Brain microvascular endothelial cell (primary cell): ENCODE measurements around the gene ERO1B.

Experiments used
- DNase-seq: peaks from one replicate; pipeline ENCODE4 v3.0.0-alpha.2; 2020
- H3K27ac ChIP-seq: fragments of 250-450 bp; sonication (Bioruptor Pico); 2 replicates; pipeline ENCODE4 v1.5.1; 2020; ENCODE audit warnings: mild to moderate bottlenecking, moderate library complexity
- H3K27me3 ChIP-seq: fragments of 250-450 bp; sonication (Bioruptor Pico); replicated peaks from 2 replicates; pipeline ENCODE4 v1.5.1; 2020; ENCODE audit warnings: mild to moderate bottlenecking
- H3K36me3 ChIP-seq: fragments of 250-450 bp; sonication (Bioruptor Pico); replicated peaks from 2 replicates; pipeline ENCODE4 v1.5.1; 2020; ENCODE audit warnings: mild to moderate bottlenecking
- H3K4me3 ChIP-seq: 2 replicates; pipeline ENCODE4 v1.5.1; 2011; ENCODE audit warnings: low read depth, mild to moderate bottlenecking, control low read depth, low read length, moderate library complexity
- CTCF ChIP-seq: IDR thresholded peaks from 2 replicates; pipeline ENCODE4 v1.5.1; 2011; ENCODE audit warnings: low read depth, mild to moderate bottlenecking, moderate library complexity, low read length, control low read depth, inconsistent platforms; ENCODE audit errors: missing control alignments
- in situ Hi-C: cut with HindIII; loops from 2 replicates; pipeline ENCODE4 v1.10.0; 2017; ENCODE audit warnings: low sequenced_read_pairs, low pct_ligation_motif_present

ERO1B gene

GRCh38 chr1:236240675-236241074, 41.1 kb downstream of the ERO1B start:
- no peak overlapping the region for H3K27ac ChIP-seq
- no peaks in the 10 kb centered on the region for H3K36me3 ChIP-seq
- TF ChIP-seq CTCF, result no peak
- in situ Hi-C loops, result no loop called here
- H3K27me3 ChIP-seq, result no peaks in the 10 kb centered on the region
- H3K4me3 ChIP-seq, result no peak overlapping the region
- no peak for DNase-seq

DNA sequence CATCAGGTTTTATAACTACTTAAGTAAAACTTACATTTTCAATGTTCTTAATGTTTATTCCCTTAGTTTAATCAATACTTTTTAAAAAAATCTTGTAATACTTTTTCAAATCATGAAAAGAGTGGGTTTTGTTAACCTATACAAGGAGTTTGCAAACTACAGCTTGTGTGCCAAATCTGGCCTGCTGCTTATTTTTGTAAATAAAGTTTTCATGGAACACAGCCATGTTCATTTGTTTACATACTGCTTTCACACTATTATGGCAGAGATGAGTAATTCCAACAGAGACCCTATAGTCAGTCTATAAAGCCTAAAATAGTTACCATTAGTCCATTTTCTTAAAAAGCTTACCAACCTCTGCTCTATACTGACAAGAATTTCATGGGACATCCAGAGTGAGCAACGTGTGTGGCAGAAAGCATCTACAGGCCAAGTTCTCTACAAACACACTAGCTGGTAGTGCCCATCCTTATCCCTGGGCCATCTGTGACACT, 42.6 kb downstream of the ERO1B start:
- in situ Hi-C loops, result no loop called here
- H3K36me3 ChIP-seq, result no peaks in the 10 kb centered on the region
- no peaks in the 10 kb centered on the region for H3K27me3 ChIP-seq
- TF ChIP-seq CTCF, result no peak
- no peak overlapping the region for H3K27ac ChIP-seq
- DNase-seq, result no peak
- H3K4me3 ChIP-seq, result no peak overlapping the region

DNA sequence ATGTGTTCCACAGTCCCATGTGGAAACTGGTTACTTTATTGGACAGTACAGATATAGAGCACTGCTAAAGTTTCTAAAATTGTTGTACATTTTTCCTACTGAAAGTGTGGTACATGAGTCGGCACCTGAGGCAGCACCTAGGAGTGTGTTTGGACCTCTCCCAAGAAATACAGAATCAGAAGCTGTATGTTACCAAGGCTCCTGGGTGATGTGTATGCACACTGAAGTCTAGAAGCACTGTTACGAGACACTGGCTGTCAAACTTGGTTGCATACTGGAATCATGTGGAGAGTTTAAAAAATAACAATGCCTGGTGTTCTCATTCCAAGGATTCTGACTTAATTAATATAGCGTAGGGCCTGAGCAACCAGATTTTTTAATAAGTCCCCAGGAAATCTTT, 46.6 kb downstream of the ERO1B start:
- in situ Hi-C loops, result no loop called here
- H3K27ac ChIP-seq, result no peak overlapping the region
- H3K36me3 ChIP-seq, result no peaks in the 10 kb centered on the region
- no peak for DNase-seq
- no peak for TF ChIP-seq CTCF
- no peak overlapping the region for H3K4me3 ChIP-seq
- no peaks in the 10 kb centered on the region for H3K27me3 ChIP-seq

DNA sequence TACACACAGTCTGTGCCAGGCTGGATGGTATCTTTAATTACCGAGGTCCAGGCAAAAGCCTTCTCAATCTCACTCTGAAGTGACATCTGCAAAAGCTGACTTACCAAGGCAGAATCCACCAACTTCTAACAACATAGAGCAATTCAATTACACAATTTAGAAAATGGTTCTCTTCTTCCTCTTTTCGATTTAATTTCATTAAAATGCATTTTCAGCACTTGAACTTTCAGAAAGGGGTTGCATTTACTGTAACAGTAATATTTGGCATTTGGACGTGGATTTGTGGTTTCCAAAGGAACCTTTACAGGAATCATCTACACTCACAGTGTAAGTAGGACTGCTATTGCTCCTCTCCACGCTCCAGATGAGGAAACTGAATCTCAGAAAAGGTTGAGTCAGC, 53.3 kb downstream of the ERO1B start:
- Histone ChIP-seq H3K36me3 (no peaks in the 10 kb centered on the region), H3K27ac (no peak overlapping the region), H3K27me3 (no peaks in the 10 kb centered on the region), H3K4me3 (no peak overlapping the region)
- no peak for TF ChIP-seq CTCF
- DNase-seq, result no peak
- in situ Hi-C loops, result no loop called here

DNA sequence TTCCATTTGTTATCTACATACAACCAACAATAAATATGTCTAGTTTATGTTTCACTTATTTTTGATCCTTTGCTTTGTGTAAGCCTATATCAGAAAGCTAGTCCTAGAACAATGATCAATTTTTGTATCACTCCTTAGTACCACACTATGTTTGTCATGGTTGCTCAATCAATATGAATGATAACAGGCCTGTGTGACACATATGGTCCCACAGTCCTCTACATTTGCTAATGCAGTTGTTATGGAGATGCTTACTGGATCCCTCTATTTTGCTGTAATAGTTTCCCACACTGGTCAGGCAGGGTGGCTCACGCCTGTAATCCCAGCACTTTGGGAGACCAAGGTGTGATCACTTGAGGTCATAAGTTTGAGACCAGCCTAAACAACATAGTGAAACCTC, 59.1 kb downstream of the ERO1B start:
- Histone ChIP-seq H3K27me3 (no peaks in the 10 kb centered on the region), H3K27ac (no peak overlapping the region), H3K36me3 (no peaks in the 10 kb centered on the region), H3K4me3 (no peak overlapping the region)
- no peak for DNase-seq
- TF ChIP-seq CTCF, result no peak
- in situ Hi-C loops, result no loop called here

DNA sequence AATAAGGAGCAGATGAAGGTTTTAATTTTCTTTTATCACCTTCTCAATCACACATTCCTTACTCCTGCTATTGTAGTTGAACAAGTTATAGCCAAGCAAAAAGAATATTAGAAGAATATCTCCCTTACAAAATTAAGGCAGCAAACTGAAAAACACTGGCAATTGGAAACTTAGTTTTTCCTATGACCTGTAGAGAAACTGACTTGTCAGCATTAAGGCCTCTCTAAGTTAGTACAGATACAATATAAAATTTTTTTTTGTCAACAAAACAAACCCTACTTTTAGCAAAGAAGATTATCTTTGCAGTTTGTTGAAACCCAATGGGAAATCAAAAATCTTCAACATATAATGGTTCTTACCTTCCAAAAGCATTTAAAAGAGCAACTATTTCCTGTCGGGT, 61.3 kb downstream of the ERO1B start:
- H3K4me3 ChIP-seq, result no peak overlapping the region
- TF ChIP-seq CTCF, result no peak
- H3K27me3 ChIP-seq, result no peaks in the 10 kb centered on the region
- no peak overlapping the region for H3K27ac ChIP-seq
- in situ Hi-C loops, result no loop called here
- no peak for DNase-seq
- no peaks in the 10 kb centered on the region for H3K36me3 ChIP-seq
